Calu3 (cell line): ENCODE data around the gene IER2. TPM values are rescaled to one million over a fixed set of nuclear protein-coding genes. Genes with fewer than 3 reads are reported as not detected.
A peak's percentile ranks its signal among the peaks of the same experiment; 100 is the strongest.
"Not testable (repeated sequence)": the region's sequence is repeated elsewhere in the genome, so short reads cannot be mapped to it uniquely, and the experiment has no call there.

ENCODE experiments used
- BruUV-seq: library from RNA; stranded (reverse); fragments of 400-500 nt; replicated peaks from 2 replicates; lab custom pipeline; 2021; lab: Mats Ljungman, UMichigan
- CTCF ChIA-PET: fragments of 300-600 bp; sonication (Branson Sonifier 250); formaldehyde crosslinking; loops from one replicate; lab custom pipeline; 2022; ENCODE audit warnings: antibody characterized with exemption; lab: Charles Lee
- DNase-seq: peaks from one replicate; pipeline ENCODE4 v3.0.0; 2022
- H3K27ac Mint-ChIP-seq: one replicate; pipeline ENCODE4 v1.8.0; 2022; ENCODE audit warnings: mixed read lengths; ENCODE audit not compliant: unreplicated experiment
- H3K27me3 Mint-ChIP-seq: one replicate; pipeline ENCODE4 v1.8.0; 2022; ENCODE audit warnings: mixed read lengths; ENCODE audit not compliant: unreplicated experiment
- H3K36me3 Mint-ChIP-seq: one replicate; pipeline ENCODE4 v1.8.0; 2022; ENCODE audit warnings: mild to moderate bottlenecking, moderate library complexity, mixed read lengths; ENCODE audit not compliant: insufficient read depth, unreplicated experiment
- H3K4me1 Mint-ChIP-seq: one replicate; pipeline ENCODE4 v1.8.0; 2022; ENCODE audit warnings: mild to moderate bottlenecking, low read depth, mixed read lengths; ENCODE audit not compliant: unreplicated experiment
- H3K4me3 Mint-ChIP-seq: one replicate; pipeline ENCODE4 v1.8.0; 2022; ENCODE audit warnings: mild to moderate bottlenecking, low read depth, moderate library complexity, mixed read lengths; ENCODE audit not compliant: unreplicated experiment
- H3K9me3 Mint-ChIP-seq: one replicate; pipeline ENCODE4 v1.8.0; 2022; ENCODE audit warnings: low read depth, mixed read lengths; ENCODE audit not compliant: unreplicated experiment
- CTCF ChIP-seq: fragments of 200-600 bp; IDR thresholded peaks from one replicate; pipeline ENCODE4 v1.8.0; 2022; ENCODE audit warnings: antibody characterized with exemption; ENCODE audit not compliant: unreplicated experiment
- intact Hi-C: fragments of 100-400 bp; cut with micrococcal nuclease; formaldehyde crosslinking; loops from one replicate; pipeline ENCODE4 v1.10.0; 2022; ENCODE audit not compliant: unreplicated experiment
- total RNA-seq: library from RNA; stranded (reverse); gene quantifications from 2 replicates; pipeline ENCODE4 v1.2.3, GENCODE V29; 2022

The IER2 gene
- total RNA-seq, 1 experiment from 2014 or later, result 96.3 TPM

- Mint-ChIP-seq H3K4me1 (no peaks in the 10 kb centered on the region), H3K9me3 (no peaks in the 10 kb centered on the region), H3K27me3 (no peaks in the 10 kb centered on the region), H3K4me3 (no peak overlapping the region), H3K27ac (no peak overlapping the region), H3K36me3 (no peaks in the 10 kb centered on the region)
- TF ChIP-seq CTCF, result no peak
- no TSS peak for BruUV-seq
- intact Hi-C loops, result no loop called here
- CTCF ChIA-PET, result no interaction called here
- no peak for DNase-seq
These were observed 39.4 kb downstream of the IER2 start for GRCh38 chr19:13189600-13189999.

- CTCF ChIA-PET, result interaction anchor here (0.7 kb wide), 1 partner anchor 239 kb away, joined by 3 read pairs; no protein-coding TSS in a partner anchor
These were observed 40.8 kb downstream of the IER2 start for GRCh38 chr19:13190781-13191540.

GRCh38 chr19:13195678-13196077, 45.5 kb downstream of the IER2 start:
- H3K9me3 Mint-ChIP-seq, result no peaks in the 10 kb centered on the region
- no peaks in the 10 kb centered on the region for H3K27me3 Mint-ChIP-seq
- intact Hi-C loops, result loop anchor here (1.0 kb wide), 1 partner anchor 67 kb away; no protein-coding TSS in a partner anchor
- H3K4me3 Mint-ChIP-seq, result peak overlapping the region; percentile 26
- peaks cover 9% of the 10 kb centered on the region for H3K36me3 Mint-ChIP-seq
- peak; percentile 64 for DNase-seq
- BruUV-seq, result no TSS peak
- H3K27ac Mint-ChIP-seq, result peak overlapping the region; percentile 47
- no peak for TF ChIP-seq CTCF
- CTCF ChIA-PET, result no interaction called here
- H3K4me1 Mint-ChIP-seq, result peaks cover 11% of the 10 kb centered on the region

More at GRCh38 chr19:13190781-13191540, 40.8 kb downstream of the IER2 start:
- no peak for TF ChIP-seq CTCF
- H3K36me3 Mint-ChIP-seq, result peaks cover 6% of the 10 kb centered on the region
- intact Hi-C loops, result no loop called here
- no peak for DNase-seq
- H3K4me3 Mint-ChIP-seq, result no peak overlapping the region
- no peaks in the 10 kb centered on the region for H3K9me3 Mint-ChIP-seq
- peaks cover 7% of the 10 kb centered on the region for H3K4me1 Mint-ChIP-seq
- no peak overlapping the region for H3K27ac Mint-ChIP-seq
- H3K27me3 Mint-ChIP-seq, result no peaks in the 10 kb centered on the region
- no TSS peak for BruUV-seq

- no peak for TF ChIP-seq CTCF
- no peaks in the 10 kb centered on the region for H3K9me3 Mint-ChIP-seq
- BruUV-seq, result no TSS peak
- no peaks in the 10 kb centered on the region for H3K27me3 Mint-ChIP-seq
- H3K36me3 Mint-ChIP-seq, result peaks cover 9% of the 10 kb centered on the region
- intact Hi-C loops, result no loop called here
- H3K4me3 Mint-ChIP-seq, result no peak overlapping the region
- peaks cover 11% of the 10 kb centered on the region for H3K4me1 Mint-ChIP-seq
- CTCF ChIA-PET, result no interaction called here
- no peak for DNase-seq
- H3K27ac Mint-ChIP-seq, result no peak overlapping the region
These were observed 48.4 kb downstream of the IER2 start for GRCh38 chr19:13198634-13199033.

GRCh38 chr19:13202112-13202511, 51.9 kb downstream of the IER2 start:
- H3K36me3 Mint-ChIP-seq, H3K27me3 Mint-ChIP-seq, CTCF ChIA-PET, H3K27ac Mint-ChIP-seq, H3K4me1 Mint-ChIP-seq, H3K4me3 Mint-ChIP-seq, DNase-seq, BruUV-seq, H3K9me3 Mint-ChIP-seq, intact Hi-C loops: not testable (repeated sequence)
